ENCODE measurements around the gene BACE1-AS.

The BACE1-AS gene

GRCh38 chr11:117290809-117291396, at the start of gene BACE1-AS:
TSS of gene BACE1-AS (plus strand) at chr11:117291346.
- Histone ChIP-seq H3K4me1 (no peaks in the 10 kb centered on the region), H3K4me3 (no peak within 1 kb of the TSS), H3K27ac (no peak within 1 kb of the TSS), H3K27me3 (no peaks in the 10 kb centered on the region), H3K36me3 (peaks cover 61 to 96% (median 68%) of the 10 kb centered on the region in 3 donors), H3K9me3 (no peaks in the 10 kb centered on the region)
- no peak for TF ChIP-seq CTCF (IDR thresholded peaks at IDR 0.05)
- DNase-seq: no peak
- intact Hi-C loops (cut with DNase I; ENCODE audit: low total_unique reads): no loop called here

- Histone ChIP-seq H3K27me3 (no peaks in the 10 kb centered on the region), H3K36me3 (peaks cover 53 to 89% (median 67%) of the 10 kb centered on the region in 3 donors), H3K4me1 (no peaks in the 10 kb centered on the region), H3K27ac (no peak overlapping the region), H3K4me3 (no peak overlapping the region), H3K9me3 (no peaks in the 10 kb centered on the region)
- intact Hi-C loops (cut with DNase I; ENCODE audit: low total_unique reads): no loop called here
- DNase-seq: no peak
- no peak for TF ChIP-seq CTCF (IDR thresholded peaks at IDR 0.05)
Measured at GRCh38 chr11:117248341-117248740, 42.8 kb upstream of the BACE1-AS start.

GRCh38 chr11:117249571-117249970, 41.6 kb upstream of the BACE1-AS start:
- H3K36me3 ChIP-seq: peaks cover 62 to 91% (median 66%) of the 10 kb centered on the region in 3 donors
- H3K4me3 ChIP-seq: no peak overlapping the region
- no peak for TF ChIP-seq CTCF (IDR thresholded peaks at IDR 0.05)
- no peaks in the 10 kb centered on the region for H3K27me3 ChIP-seq
- H3K27ac ChIP-seq: no peak overlapping the region
- H3K9me3 ChIP-seq: no peaks in the 10 kb centered on the region
- DNase-seq: no peak
- intact Hi-C loops (cut with DNase I; ENCODE audit: low total_unique reads): no loop called here
- H3K4me1 ChIP-seq: no peaks in the 10 kb centered on the region

- DNase-seq: no peak
- Histone ChIP-seq H3K4me1 (no peaks in the 10 kb centered on the region), H3K27me3 (no peaks in the 10 kb centered on the region), H3K9me3 (no peaks in the 10 kb centered on the region), H3K27ac (no peak overlapping the region), H3K36me3 (peaks cover 46 to 89% (median 59%) of the 10 kb centered on the region in 3 donors), H3K4me3 (no peak overlapping the region)
- TF ChIP-seq CTCF (IDR thresholded peaks at IDR 0.05): no peak
- intact Hi-C loops (cut with DNase I; ENCODE audit: low total_unique reads): no loop called here
Measured at GRCh38 chr11:117251506-117251905, 39.6 kb upstream of the BACE1-AS start.

- H3K9me3 ChIP-seq: no peaks in the 10 kb centered on the region
- H3K27me3 ChIP-seq: no peaks in the 10 kb centered on the region
- no peak overlapping the region for H3K4me3 ChIP-seq
- intact Hi-C loops (cut with DNase I; ENCODE audit: low total_unique reads): no loop called here
- peaks cover 11 to 53% (median 28%) of the 10 kb centered on the region in 3 donors for H3K36me3 ChIP-seq
- no peak for TF ChIP-seq CTCF (IDR thresholded peaks at IDR 0.05)
- no peak overlapping the region for H3K27ac ChIP-seq
- DNase-seq: no peak
- H3K4me1 ChIP-seq: no peaks in the 10 kb centered on the region
Measured at GRCh38 chr11:117255966-117256365, 35.2 kb upstream of the BACE1-AS start.

GRCh38 chr11:117256573-117256972, 34.6 kb upstream of the BACE1-AS start:
- intact Hi-C loops (cut with DNase I; ENCODE audit: low total_unique reads): no loop called here
- no peaks in the 10 kb centered on the region for H3K27me3 ChIP-seq
- no peak for DNase-seq
- H3K36me3 ChIP-seq: peaks cover 17 to 55% (median 28%) of the 10 kb centered on the region in 3 donors
- TF ChIP-seq CTCF (IDR thresholded peaks at IDR 0.05): no peak
- no peak overlapping the region for H3K27ac ChIP-seq
- no peak overlapping the region for H3K4me3 ChIP-seq
- H3K9me3 ChIP-seq: no peaks in the 10 kb centered on the region
- H3K4me1 ChIP-seq: no peaks in the 10 kb centered on the region

All from tibial artery (tissue), 4 donors.